NCI-H510A treated with DMSO at 0.1 percent for 48 hours (cell line): Measurements from ENCODE around the gene DPP10.
"Not testable (repeated sequence)": the region's sequence is repeated elsewhere in the genome, so short reads cannot be mapped to it uniquely, and the experiment has no call there.

Source experiments
- DNase-seq: peaks from one replicate; lab custom pipeline; 2025; lab: John Stamatoyannopoulos, UW

Gene DPP10

DNA sequence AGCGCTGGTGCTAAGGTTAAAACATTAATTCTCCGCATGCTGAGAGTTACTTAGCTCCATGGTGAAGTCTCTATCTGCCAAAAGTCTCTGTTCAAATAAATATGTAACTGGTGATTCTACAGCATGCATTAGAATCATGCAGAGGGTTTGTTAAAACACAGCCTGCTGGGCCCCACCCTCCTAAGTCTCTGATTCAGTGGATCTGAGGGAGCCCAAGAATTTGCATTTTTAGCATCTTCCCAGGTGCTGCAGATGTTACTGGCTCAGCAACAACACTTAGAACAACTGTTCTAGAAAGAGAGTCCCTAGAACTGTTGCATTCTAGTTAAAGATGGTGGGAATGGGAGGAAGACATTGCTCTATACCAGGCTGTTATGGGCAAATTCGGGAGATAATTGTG is 73.4 kb downstream of the DPP10 start:
- DNase-seq: no peak

DNA sequence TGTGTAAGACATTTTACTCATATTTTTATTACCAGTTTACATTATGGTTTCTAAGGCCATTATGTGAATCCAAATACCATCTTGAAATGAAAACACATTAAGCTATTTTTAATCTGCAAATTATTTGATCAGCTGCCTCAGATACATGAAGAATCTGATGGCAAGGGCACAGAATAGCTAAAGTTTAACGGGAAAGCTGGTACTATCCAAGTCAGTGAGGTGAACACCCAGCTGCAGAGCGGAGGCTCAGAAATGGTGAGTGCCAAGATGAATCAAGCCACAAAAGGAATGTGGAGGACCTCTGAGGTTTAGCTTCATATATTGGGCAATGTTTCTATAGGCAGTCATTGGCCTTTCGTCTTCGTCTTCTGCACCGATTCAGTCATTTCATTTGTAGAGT is 75.1 kb downstream of the DPP10 start:
- DNase-seq: no peak

DNA sequence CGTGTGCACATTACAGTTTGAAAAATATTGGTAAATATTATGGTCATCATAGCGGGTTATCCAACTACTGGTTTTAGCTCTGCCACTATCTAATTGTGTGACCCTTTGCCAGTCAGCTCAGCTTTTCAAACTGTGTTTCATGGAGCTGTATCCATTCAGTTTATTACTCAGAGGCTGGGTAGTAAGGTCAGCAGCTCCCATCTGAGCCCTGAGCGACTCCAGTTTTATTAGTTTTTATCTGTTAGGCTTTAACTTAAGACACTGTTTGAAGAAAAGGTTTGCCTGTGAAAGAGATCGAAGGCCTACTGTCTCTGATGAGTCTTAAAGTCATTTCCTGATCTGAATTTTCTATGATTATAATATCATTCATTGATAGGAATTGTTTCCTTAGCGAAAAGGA is 76.3 kb downstream of the DPP10 start:
- DNase-seq: no peak

DNA sequence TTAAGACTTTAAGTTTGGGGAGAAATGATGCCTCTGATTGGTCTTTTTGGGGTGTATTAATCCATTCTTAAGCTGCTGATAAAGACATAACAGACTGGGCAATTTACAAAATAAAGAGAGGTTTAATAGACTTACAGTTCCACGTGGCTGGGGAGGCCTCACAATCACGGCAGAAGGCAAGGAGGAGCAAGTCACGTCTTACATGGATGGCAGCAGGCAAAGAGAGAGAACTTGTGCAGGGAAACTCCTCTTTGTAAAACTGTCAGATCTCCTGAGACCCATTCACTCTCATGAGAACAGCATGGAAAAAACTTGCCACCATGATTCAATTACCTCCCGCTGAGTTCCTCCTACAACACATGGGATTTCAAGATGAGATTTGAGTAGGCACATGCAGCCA is 80.2 kb downstream of the DPP10 start:
- not testable (repeated sequence) for DNase-seq

DNA sequence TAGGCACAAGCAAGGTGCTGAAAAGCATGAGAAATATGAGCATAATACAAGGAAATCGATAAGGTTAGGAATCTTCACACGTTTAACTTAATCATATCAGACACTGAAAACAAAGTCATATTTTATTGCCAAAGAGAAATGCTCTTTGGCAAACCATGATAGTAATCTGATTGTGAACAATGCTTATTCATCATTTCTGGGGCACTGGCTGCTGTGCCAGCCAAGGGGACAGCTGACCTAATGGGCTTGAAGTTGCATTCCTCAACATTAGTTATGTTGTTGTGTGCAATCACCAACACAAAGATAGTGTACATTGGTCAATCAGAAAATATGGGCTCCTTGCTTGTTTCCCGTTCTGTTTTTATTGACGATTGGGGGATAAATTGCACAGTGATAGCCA is 83.5 kb downstream of the DPP10 start:
- no peak for DNase-seq

DNA sequence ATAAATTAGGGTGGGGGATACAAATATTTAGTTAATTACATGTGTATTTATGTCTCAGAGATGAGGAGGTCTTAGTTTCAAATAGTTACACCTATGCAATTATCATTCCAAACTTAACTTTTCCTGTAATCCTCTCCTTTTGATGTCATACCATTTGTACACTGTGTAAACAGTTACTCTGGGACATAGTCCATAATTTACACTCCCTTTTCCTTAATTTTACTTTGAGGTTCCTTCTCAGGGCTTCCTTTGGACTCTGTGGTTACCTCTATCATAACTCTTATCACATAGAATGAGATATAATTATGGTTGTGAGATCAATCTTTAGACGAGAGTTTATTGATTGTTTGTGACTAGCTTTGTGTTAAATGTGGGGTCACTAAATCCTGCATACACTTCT is 84.4 kb downstream of the DPP10 start:
- no peak for DNase-seq

DNA sequence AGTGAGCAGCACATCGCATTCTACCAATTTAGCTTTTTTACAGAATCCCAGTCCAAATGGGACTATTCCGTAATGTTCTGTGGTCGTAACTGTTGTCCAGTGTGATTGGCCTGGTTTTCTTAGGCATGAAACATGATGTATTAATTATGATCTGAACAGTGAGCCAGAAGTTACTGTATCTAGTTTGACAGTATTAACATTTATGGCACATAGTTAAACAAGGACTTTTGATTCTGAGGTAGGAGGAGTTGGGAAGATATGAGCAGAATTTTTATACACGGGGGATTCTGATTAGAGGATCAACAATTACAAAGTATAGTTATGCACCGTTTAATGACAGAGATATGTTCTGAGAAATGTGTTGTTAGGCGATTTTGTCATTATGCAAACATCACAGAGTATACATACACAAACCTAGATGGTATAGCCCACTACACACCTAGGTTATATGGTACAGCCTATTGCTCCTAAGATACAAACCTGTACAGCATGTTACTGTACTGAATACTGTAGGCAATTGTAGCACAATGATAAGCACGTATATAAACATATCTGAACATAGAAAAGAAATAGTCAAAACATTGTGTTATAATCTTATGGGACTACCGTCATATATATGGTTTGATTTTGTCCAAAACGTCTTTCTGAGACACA is 85.0 kb downstream of the DPP10 start:
- DNase-seq: no peak

DNA sequence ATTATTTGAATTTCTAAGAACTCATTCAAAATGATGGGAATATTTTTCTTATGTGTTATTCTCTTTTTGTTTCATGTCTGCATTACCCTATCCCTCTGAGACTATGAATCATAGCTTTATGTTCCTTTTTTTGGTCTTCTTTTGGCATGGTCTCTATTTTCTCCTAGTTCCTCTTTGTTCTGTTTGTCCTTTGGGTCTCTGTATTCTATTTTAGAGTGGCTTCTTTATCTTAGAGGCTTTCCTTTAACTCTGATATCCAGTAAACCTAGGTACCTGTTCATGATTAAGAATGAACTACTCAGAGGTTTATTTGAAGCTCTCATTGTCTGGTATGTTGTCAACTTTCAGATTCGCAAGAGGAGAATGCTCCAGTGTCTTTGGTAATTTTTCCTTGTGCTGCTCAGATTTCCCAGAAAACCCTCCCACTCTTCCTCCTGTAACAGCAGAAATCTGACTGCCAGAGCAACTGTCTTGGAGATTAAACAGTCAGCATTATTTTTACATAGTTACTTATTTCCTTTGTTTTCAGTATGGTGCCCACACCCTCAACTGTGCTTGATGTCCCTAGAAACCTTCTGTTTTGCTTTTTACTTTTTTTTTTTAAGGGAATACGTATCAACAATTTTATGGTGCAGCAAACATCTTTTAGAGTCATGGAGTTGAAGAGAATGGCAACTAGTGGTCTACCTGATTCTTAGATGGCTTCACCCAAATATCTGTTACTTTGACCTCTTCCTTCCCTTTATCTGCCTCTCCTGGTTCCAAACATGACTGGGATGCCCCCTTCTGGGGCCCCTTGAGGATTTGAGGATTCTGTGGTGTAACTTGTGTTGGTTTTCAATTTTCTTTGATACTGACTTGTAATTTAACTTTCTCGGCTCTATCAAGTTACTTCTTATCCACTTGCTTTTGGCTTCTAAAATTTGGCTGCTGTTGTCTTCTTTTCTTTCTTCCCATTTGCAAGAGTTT is 92.0 kb downstream of the DPP10 start:
- no peak for DNase-seq

DNA sequence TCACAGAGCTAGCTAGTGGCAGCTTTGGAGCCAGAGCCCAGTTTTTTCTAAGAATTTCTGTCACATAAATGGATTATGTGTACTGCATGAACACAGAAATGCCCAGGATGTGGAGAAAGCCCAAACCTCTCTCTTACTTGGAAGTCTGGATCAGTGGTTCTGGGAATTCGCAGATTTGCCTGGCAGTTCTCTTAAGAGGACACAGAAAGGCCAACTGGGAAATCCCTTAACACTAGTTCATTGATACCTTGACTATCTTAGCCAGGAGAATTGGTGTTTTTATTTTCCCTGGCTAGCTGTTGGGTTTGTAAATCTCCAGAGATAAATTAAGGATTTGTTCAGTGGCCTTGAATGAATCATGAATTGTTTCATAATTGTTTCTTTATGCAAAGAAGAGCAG is 95.3 kb downstream of the DPP10 start:
- no peak for DNase-seq

DNA sequence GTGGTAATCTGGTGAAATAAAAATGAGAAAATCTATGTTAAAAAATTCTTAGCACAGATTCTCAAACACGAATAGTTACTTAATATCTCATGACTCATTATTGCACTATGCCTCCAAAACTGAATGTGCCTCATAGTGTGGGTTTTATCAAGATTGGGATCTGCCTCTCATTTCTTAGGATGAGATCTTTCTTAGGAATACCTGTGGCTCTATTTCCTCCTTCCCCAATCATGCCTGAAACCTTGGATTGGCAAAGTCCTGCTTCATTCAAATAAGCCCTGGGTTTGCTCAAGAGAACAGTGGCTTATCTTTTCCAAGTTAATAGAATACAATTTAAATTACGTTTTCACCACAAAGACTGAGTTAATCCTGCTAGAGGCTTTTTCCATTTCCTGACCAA is 100.3 kb downstream of the DPP10 start:
- no peak for DNase-seq

DNA sequence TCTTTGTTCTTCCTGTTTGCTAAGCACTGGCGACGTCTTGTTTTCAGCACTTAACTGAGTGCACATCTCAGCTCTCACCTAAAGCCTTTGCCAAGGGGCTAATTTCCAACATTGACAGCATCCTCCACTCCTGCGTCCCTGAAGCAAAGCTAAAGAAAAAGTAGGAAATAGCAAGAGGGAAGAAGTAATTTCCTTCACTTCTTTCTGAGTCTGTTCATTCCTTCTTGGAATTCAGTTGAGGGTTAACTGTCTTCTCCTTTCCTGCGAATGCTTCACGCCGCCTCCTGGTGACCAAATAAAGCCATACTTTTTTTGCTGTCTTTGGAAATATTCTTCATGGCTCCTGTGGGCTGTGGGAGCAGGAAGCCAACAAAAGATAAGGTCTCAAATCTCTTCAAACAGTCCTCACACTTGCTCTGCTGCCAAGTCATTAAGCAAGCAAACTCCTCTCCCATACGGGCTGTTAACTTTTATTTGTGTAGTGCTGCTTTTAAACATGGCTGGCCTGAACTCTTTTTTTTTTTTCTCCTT is 100.9 kb downstream of the DPP10 start:
- no peak for DNase-seq

DNA sequence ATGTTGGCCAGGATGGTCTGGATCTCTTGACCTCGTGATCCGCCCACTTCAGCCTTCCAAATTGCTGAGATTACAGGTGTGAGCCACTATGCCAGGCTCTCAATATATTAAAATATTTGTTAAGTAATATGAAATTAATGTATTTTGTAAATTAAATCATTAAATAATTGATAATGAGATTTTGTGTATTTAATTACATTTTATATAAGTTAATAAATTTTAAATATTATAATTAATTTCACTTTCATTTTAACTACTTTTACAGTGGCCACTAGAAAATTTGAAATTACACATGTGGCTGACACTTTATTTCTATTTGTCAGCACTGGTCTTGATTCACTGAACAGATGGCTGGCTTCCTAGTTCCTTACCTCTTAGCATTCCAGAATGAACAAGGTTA is 102.6 kb downstream of the DPP10 start:
- DNase-seq: no peak

DNA sequence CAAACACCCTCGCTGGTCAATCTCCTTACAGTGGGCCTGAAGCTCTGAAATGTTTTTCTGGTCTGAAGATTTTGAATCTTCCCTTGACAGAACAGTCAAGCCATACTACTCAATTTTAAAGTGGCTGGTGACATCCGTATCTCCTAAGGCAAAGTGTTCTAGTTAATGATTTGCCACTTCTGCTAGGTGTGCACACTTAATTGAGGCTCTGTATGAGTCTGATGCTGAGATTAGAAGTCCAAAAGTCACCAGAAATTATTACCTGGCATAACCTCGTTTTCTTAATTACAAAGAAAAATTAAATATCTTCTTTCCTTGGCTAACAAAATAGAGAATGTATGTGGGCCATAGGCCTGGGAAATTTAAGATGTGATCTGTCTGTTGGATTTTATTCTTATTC is 104.1 kb downstream of the DPP10 start:
- DNase-seq: no peak

DNA sequence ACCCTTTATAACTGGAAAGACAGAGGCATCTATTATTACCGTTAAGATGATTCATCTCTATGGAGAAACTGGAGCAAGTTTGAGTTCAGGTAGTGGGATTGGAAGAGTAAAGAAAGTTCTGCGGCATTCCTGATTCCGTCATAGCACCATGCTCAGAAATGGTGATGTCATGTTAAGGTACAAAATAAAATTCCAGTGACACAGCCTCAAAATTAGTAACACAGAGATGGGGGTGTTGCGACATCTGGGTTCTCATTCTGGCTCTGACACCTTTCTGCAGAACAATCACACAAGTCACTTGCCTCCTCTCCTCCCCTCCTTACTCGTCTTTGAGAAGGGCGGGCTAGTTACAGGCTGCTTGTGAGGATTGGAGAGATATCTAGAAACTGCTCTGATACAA is 105.7 kb downstream of the DPP10 start:
- no peak for DNase-seq

DNA sequence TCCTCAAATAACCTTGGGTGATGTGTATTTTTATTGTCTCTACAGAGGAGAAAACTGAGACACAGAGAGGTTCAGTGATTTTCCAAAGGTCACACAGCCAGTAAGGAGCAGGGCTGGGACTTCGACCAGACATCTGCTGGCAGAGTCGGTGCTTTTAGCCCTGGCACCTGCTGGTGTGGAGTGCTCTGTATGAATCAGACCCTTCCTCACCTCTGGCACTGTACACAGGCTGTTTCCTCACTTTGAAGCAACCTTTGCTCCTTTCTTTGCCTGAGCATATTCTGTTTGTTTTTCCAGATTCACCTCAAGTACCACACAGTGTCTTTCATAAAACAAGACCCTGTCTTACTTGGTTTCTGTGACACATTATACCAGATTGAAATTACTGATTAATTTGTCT is 107.9 kb downstream of the DPP10 start:
- DNase-seq: no peak

DNA sequence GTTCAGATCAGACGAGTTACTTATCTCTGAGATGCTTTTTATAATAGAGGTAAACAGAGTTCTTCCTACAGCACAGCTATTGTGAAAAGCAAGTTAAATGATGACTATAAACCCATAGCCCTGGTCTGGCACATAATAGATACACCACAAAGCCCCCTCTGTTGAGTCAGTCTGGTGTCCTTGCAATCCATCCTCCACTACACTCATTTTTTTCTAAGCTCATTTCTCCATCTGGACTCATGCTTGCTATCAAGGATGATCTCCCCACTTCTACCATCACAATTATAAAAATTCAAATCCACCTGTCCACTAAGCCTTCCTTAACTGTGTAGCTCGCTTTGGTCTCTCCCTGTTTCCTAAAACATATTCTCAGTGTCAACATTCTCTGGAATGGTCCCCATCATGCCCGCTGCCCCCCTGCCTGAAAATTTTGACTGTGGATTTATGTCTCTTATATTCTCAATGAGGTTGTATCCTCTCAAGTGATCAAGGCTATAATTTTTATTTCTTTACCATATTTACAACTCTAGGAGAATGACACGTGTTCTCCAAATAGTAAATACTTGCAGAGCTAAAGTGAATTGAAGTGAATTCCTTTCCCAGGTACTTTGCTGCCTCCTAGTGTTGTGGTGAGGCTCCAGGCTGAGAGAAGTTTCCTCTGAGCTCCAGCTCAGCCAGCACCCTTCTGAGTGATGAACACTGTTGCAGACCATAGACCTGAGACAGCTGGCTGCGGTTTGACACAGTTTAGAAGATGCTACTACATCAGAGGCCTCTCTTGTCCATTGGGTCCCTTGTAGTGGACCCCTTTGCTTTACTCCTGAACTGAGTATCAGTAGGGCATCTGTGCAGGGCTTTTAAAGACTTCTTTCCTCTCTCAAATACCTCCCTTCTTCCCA is 108.7 kb downstream of the DPP10 start:
- DNase-seq: peak; percentile 37

DNA sequence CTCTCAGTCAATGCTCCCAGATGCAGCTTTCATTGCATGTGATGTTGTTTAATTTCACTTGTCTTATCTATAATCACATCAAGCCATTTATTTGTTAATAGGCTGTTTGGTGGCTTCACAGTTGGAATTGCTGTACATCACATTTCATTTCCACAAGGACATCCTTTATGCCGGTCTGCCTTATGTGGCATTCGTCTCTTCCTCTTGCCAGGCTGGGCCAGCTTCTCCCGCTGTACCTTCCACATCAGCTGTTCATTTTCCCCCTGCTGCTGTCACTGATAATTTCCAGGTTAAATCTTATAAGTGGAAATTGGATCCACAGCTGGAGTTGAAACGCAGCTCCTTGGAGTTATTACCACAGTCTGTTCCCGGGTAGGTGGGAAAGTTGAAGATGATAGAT is 110.6 kb downstream of the DPP10 start:
- DNase-seq: no peak

DNA sequence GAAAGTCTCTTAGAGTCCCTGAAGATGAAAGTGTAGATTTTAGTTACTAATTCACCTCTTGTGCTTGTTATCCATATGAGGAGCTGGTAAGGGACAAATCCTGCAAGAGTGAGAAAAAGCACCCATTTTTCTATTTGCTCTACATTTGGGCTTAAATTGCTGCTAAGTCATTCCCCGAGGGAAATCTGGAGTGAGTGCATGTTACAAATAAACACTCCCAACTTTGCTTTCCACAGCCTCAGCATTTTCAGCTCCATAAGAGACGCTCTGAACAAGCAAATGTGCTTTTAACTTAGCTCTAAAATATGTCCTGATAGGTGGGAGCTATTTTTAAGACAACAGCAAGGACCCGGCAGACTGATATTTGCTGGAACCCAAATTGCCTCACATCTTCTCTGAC is 126.7 kb downstream of the DPP10 start:
- no peak for DNase-seq

DNA sequence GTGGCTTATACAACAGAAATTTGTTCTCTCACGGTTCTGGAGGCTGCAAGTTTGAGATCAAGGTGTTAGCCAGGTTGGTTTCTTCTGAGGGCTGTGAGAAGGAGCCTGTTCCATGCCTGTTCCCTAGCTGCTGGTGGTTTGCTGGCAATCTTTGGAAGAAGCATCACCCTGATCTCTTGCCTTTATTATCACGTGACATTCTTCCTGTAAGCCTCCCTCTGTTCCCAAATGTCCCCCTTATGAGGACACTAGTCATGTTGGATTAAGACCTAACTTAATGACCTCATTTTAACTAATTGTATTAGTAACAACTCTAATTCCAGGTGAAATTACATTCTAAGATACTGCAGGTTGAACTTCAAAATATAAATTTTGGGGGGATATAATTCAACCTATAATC is 135.2 kb downstream of the DPP10 start:
- DNase-seq: no peak

DNA sequence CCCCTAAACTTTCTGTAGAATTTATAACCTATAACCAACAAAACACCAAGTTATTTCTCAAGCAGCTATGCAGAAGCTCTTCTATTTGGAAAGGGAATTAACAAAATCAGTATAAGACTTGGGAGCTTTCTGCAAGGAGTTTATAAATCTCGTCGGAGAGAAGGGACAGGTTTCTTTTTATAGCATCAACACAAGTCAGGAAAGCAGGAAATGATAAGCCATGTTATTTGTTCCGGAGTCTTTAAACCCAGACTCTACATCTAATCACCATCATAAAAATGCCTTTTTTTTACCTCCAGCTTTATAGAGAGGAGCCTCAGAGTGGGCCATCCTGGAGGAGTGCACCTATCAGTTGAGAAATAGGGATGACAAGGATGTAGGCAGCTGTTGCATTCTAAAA is 137.1 kb downstream of the DPP10 start:
- no peak for DNase-seq

DNA sequence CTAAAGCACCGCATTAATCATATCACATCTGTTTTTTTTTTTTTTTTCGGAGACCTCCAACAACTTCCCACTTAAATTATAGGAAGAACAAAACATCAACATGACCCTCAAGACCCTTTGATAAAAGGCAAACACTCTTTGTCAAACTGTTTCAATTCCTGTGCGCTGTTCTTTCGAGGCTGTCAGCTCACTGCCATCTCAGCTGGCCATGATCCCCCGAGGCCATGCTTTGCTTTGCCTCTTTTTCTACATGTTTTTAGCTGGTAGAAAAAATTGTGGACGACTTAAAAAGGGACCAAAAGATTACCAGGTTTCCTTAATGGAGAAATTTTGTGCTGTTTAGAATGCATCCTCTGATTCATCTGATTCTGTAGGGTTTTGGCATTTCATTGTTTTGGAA is 138.2 kb downstream of the DPP10 start:
- DNase-seq: no peak

DNA sequence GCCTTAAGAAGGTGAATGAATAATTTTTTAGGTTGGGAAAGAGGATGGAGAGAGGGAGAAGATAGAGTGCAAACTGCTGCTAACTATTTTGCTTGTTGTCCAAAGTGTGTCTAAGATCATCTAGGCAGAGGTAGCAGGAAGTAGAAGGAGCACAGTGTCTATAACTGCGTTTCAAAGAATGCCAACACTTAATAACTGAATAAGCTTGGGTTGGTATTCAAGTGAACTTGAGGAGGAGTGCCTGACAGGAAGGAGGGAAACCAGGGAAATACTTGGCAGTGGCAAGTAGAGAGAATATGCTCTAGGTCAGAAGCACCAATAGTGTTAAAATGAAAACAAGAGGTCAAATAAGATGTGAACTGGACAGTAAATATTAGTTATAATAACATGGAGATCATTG is 155.9 kb downstream of the DPP10 start:
- no peak for DNase-seq
